WTC11 (cell line): ENCODE results near the gene HS2ST1. TPM values are rescaled to one million over a fixed set of nuclear protein-coding genes. Genes with fewer than 3 reads are reported as not detected.

Experiments
- ATAC-seq: fragments of 200-7000 bp; cut with Tn5 transposase; 2 replicates; pipeline ENCODE4 v1.10.0; 2021; ENCODE audit warnings: mild to moderate bottlenecking, moderate library complexity
- CTCF ChIA-PET: fragments of 300-600 bp; sonication (Branson Sonifier 250); formaldehyde crosslinking; loops from one replicate; lab custom pipeline; 2021; ENCODE audit warnings: antibody characterized with exemption; lab: Charles Lee
- POLR2A ChIA-PET: fragments of 350-600 bp; sonication (Branson Sonifier 250); formaldehyde crosslinking; loops from one replicate; lab custom pipeline; 2021; ENCODE audit warnings: antibody characterized with exemption; lab: Charles Lee
- DNase-seq: peaks from one replicate; pipeline ENCODE4 v3.0.0; 2021; ENCODE audit warnings: low spot score
- H3K27ac Mint-ChIP-seq: 2 replicates; pipeline ENCODE4 v1.8.0; 2021; ENCODE audit warnings: mixed read lengths
- H3K27me3 Mint-ChIP-seq: 2 replicates; pipeline ENCODE4 v1.8.0; 2021; ENCODE audit warnings: low read depth, mild to moderate bottlenecking, moderate library complexity, mixed read lengths
- H3K36me3 Mint-ChIP-seq: 2 replicates; pipeline ENCODE4 v1.8.0; 2021; ENCODE audit warnings: mixed read lengths
- H3K4me1 Mint-ChIP-seq: 2 replicates; pipeline ENCODE4 v1.8.0; 2022; ENCODE audit warnings: mixed read lengths
- H3K4me3 Mint-ChIP-seq: 2 replicates; pipeline ENCODE4 v1.8.0; 2021; ENCODE audit warnings: mild to moderate bottlenecking, moderate library complexity, mixed read lengths
- H3K9me3 Mint-ChIP-seq: 2 replicates; pipeline ENCODE4 v1.8.0; 2021; ENCODE audit warnings: mixed read lengths
- ATF1 ChIP-seq: sonication (generic); formaldehyde crosslinking; IDR thresholded peaks from 2 replicates; pipeline ENCODE4 v1.8.1; 2023; ENCODE audit warnings: mild to moderate bottlenecking, moderate library complexity, missing genetic modification reagents
- FOXJ3 ChIP-seq: sonication (generic); formaldehyde crosslinking; IDR thresholded peaks from 2 replicates; pipeline ENCODE4 v1.9.0; 2021; ENCODE audit warnings: missing genetic modification reagents, mild to moderate bottlenecking, borderline replicate concordance
- HMGA2 ChIP-seq: fragments of 250-450 bp; sonication (Bioruptor Pico); IDR thresholded peaks from 2 replicates; pipeline ENCODE4 v1.4.0; 2021; ENCODE audit warnings: mild to moderate bottlenecking, moderate library complexity
- MXD4 ChIP-seq: fragments of 250-450 bp; sonication (Bioruptor Pico); IDR thresholded peaks from 2 replicates; pipeline ENCODE4 v1.8.0; 2021; ENCODE audit warnings: mild to moderate bottlenecking, moderate library complexity, borderline replicate concordance
- RELA ChIP-seq: sonication (generic); formaldehyde crosslinking; IDR thresholded peaks from 2 replicates; pipeline ENCODE4 v1.8.1; 2022; ENCODE audit warnings: missing genetic modification reagents, mild to moderate bottlenecking, borderline replicate concordance
- SOX15 ChIP-seq: fragments of 250-450 bp; sonication (Bioruptor Pico); IDR thresholded peaks from 2 replicates; pipeline ENCODE4 v1.9.0; 2021; ENCODE audit warnings: mild to moderate bottlenecking
- TEAD1 ChIP-seq: sonication (generic); formaldehyde crosslinking; IDR thresholded peaks from 2 replicates; pipeline ENCODE4 v1.8.0; 2022; ENCODE audit warnings: mild to moderate bottlenecking, missing genetic modification reagents
- ZNF219 ChIP-seq: sonication (generic); formaldehyde crosslinking; IDR thresholded peaks from 2 replicates; pipeline ENCODE4 v1.8.0; 2023; ENCODE audit warnings: missing genetic modification reagents, mild to moderate bottlenecking, borderline replicate concordance
- ZNF232 ChIP-seq: sonication (generic); formaldehyde crosslinking; IDR thresholded peaks from 2 replicates; pipeline ENCODE4 v1.8.0; 2022; ENCODE audit warnings: mild to moderate bottlenecking, missing genetic modification reagents
- ZNF317 ChIP-seq: sonication (generic); formaldehyde crosslinking; IDR thresholded peaks from 2 replicates; pipeline ENCODE4 v1.8.1; 2023; ENCODE audit warnings: low read depth, mild to moderate bottlenecking, moderate library complexity, missing genetic modification reagents, borderline replicate concordance
- total RNA-seq: library from RNA; stranded (reverse); gene quantifications from 3 replicates; pipeline ENCODE4 v1.2.3, GENCODE V29; 2021
- TF ChIP-seq, protein P1 (sequence below): fragments of 250-450 bp; sonication (Bioruptor Pico); conservative IDR thresholded peaks from 2 replicates; pipeline ENCODE4 v1.9.0; 2021; ENCODE audit warnings: mild to moderate bottlenecking
- TF ChIP-seq, protein P2 (sequence below): fragments of 250-450 bp; sonication (Bioruptor Pico); IDR thresholded peaks from 2 replicates; pipeline ENCODE4 v1.9.0; 2021; ENCODE audit warnings: moderate library complexity, mild to moderate bottlenecking, inconsistent platforms, borderline replicate concordance
- TF ChIP-seq, protein P3 (sequence below): fragments of 250-450 bp; sonication (Bioruptor Pico); IDR thresholded peaks from 2 replicates; pipeline ENCODE4 v2.1.2; 2022; ENCODE audit warnings: mild to moderate bottlenecking, moderate library complexity
- TF ChIP-seq, protein P4 (sequence below): sonication (generic); formaldehyde crosslinking; IDR thresholded peaks from 2 replicates; pipeline ENCODE4 v1.8.1; 2023; ENCODE audit warnings: mild to moderate bottlenecking, missing genetic modification reagents
- TF ChIP-seq, protein P5 (sequence below): sonication (generic); formaldehyde crosslinking; IDR thresholded peaks from 2 replicates; pipeline ENCODE4 v1.8.1; 2023; ENCODE audit warnings: mild to moderate bottlenecking, missing genetic modification reagents
- TF ChIP-seq, protein P6 (sequence below): fragments of 250-450 bp; sonication (Bioruptor Pico); IDR thresholded peaks from 2 replicates; pipeline ENCODE4 v1.8.0; 2021; ENCODE audit warnings: mild to moderate bottlenecking
- TF ChIP-seq, protein P7 (sequence below): sonication (generic); formaldehyde crosslinking; IDR thresholded peaks from 2 replicates; pipeline ENCODE4 v1.8.0; 2023; ENCODE audit warnings: missing genetic modification reagents, mild to moderate bottlenecking, borderline replicate concordance
- TF ChIP-seq, protein P8 (sequence below): sonication (generic); formaldehyde crosslinking; IDR thresholded peaks from 2 replicates; pipeline ENCODE4 v1.8.0; 2022; ENCODE audit warnings: mild to moderate bottlenecking, missing genetic modification reagents

The HS2ST1 gene
- total RNA-seq, 1 experiment from 2014 or later: 24.7 TPM

DNA sequence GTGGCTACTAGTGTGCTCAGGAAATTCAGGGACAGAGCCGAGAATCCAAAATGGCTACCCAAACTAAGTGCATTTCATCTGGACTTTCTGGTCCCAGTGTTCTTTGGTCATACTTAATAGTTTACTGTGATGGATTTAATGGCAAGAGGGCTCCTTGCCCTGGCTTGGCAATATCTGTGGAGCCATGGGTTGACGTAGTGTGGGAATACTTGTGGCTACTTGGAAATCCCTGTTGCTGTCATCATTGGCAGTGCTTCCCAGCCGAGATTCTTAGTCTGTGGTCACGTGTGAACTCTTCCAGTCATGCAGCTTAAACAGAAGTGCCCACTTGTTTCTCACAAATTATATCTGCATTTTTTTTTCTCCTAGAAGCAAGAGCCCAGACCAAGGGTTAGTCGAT is 198.9 kb downstream of the HS2ST1 start:
- ChIA-PET POLR2A (no interaction called here), CTCF (no interaction called here)
- no peak for DNase-seq
- H3K4me3 Mint-ChIP-seq: no peak overlapping the region
- no peaks in the 10 kb centered on the region for H3K36me3 Mint-ChIP-seq
- H3K27ac Mint-ChIP-seq: no peak overlapping the region
- no peak for ATAC-seq
- H3K27me3 Mint-ChIP-seq: peaks cover 24% of the 10 kb centered on the region
- no peaks in the 10 kb centered on the region for H3K9me3 Mint-ChIP-seq
- H3K4me1 Mint-ChIP-seq: peaks cover 29% of the 10 kb centered on the region
- TF ChIP-seq TEAD1 (CRISPR knock-in tag) (no peak), RELA (CRISPR knock-in tag) (no peak), MXD4 (CRISPR knock-in tag) (no peak), SOX15 (CRISPR knock-in tag) (no peak), HMGA2 (CRISPR knock-in tag) (no peak), ZNF232 (no peak), ZNF219 (no peak), ATF1 (CRISPR knock-in tag) (no peak), ZNF317 (CRISPR knock-in tag) (no peak), FOXJ3 (CRISPR knock-in tag) (no peak)
- TF ChIP-seq, protein P1, sequence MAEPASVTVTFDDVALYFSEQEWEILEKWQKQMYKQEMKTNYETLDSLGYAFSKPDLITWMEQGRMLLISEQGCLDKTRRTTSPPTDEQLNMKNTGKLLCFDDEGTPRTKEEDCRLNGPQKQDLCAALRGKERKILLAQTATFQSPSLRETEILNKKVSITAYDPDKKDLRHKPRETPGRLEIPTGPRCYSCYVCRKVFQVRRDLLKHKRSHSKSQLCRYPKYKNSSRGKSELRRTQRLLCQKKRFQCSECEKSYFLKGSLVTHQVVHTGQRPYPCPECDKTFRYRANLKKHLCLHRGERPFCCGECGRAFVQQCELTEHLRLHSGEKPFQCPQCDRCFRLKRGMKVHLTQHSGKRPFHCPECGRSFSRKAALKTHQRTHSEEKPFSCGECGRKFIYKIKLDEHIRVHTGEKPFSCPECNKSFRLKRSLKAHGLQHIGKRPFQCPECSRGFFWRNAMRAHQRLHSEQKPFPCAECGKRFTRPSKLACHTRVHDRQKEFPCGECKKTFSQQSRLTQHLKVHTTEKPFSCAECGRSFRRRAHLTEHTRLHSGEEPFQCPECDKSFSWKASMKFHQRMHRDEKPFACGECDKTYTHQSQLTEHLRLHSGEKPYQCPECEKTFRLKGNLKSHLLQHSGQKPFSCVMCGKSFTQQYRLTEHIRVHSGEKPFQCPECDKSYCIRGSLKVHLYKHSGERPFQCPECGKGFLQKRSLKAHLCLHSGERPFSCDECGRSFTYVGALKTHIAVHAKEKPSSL (CRISPR knock-in tag): no peak
- TF ChIP-seq, protein P2, sequence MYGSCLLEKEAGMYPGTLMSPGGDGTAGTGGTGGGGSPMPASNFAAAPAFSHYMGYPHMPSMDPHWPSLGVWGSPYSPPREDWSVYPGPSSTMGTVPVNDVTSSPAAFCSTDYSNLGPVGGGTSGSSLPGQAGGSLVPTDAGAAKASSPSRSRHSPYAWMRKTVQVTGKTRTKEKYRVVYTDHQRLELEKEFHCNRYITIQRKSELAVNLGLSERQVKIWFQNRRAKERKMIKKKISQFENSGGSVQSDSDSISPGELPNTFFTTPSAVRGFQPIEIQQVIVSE (CRISPR knock-in tag): no peak
- TF ChIP-seq, protein P3, sequence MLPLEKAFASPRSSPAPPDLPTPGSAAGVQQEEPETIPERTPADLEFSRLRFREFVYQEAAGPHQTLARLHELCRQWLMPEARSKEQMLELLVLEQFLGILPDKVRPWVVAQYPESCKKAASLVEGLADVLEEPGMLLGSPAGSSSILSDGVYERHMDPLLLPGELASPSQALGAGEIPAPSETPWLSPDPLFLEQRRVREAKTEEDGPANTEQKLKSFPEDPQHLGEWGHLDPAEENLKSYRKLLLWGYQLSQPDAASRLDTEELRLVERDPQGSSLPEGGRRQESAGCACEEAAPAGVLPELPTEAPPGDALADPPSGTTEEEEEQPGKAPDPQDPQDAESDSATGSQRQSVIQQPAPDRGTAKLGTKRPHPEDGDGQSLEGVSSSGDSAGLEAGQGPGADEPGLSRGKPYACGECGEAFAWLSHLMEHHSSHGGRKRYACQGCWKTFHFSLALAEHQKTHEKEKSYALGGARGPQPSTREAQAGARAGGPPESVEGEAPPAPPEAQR (CRISPR knock-in tag): no peak
- TF ChIP-seq, protein P4, sequence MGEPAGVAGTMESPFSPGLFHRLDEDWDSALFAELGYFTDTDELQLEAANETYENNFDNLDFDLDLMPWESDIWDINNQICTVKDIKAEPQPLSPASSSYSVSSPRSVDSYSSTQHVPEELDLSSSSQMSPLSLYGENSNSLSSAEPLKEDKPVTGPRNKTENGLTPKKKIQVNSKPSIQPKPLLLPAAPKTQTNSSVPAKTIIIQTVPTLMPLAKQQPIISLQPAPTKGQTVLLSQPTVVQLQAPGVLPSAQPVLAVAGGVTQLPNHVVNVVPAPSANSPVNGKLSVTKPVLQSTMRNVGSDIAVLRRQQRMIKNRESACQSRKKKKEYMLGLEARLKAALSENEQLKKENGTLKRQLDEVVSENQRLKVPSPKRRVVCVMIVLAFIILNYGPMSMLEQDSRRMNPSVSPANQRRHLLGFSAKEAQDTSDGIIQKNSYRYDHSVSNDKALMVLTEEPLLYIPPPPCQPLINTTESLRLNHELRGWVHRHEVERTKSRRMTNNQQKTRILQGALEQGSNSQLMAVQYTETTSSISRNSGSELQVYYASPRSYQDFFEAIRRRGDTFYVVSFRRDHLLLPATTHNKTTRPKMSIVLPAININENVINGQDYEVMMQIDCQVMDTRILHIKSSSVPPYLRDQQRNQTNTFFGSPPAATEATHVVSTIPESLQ (CRISPR knock-in tag): no peak
- TF ChIP-seq, protein P5, sequence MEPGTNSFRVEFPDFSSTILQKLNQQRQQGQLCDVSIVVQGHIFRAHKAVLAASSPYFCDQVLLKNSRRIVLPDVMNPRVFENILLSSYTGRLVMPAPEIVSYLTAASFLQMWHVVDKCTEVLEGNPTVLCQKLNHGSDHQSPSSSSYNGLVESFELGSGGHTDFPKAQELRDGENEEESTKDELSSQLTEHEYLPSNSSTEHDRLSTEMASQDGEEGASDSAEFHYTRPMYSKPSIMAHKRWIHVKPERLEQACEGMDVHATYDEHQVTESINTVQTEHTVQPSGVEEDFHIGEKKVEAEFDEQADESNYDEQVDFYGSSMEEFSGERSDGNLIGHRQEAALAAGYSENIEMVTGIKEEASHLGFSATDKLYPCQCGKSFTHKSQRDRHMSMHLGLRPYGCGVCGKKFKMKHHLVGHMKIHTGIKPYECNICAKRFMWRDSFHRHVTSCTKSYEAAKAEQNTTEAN (CRISPR knock-in tag): no peak
- TF ChIP-seq, protein P6, sequence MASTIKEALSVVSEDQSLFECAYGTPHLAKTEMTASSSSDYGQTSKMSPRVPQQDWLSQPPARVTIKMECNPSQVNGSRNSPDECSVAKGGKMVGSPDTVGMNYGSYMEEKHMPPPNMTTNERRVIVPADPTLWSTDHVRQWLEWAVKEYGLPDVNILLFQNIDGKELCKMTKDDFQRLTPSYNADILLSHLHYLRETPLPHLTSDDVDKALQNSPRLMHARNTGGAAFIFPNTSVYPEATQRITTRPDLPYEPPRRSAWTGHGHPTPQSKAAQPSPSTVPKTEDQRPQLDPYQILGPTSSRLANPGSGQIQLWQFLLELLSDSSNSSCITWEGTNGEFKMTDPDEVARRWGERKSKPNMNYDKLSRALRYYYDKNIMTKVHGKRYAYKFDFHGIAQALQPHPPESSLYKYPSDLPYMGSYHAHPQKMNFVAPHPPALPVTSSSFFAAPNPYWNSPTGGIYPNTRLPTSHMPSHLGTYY: no peak
- TF ChIP-seq, protein P7, sequence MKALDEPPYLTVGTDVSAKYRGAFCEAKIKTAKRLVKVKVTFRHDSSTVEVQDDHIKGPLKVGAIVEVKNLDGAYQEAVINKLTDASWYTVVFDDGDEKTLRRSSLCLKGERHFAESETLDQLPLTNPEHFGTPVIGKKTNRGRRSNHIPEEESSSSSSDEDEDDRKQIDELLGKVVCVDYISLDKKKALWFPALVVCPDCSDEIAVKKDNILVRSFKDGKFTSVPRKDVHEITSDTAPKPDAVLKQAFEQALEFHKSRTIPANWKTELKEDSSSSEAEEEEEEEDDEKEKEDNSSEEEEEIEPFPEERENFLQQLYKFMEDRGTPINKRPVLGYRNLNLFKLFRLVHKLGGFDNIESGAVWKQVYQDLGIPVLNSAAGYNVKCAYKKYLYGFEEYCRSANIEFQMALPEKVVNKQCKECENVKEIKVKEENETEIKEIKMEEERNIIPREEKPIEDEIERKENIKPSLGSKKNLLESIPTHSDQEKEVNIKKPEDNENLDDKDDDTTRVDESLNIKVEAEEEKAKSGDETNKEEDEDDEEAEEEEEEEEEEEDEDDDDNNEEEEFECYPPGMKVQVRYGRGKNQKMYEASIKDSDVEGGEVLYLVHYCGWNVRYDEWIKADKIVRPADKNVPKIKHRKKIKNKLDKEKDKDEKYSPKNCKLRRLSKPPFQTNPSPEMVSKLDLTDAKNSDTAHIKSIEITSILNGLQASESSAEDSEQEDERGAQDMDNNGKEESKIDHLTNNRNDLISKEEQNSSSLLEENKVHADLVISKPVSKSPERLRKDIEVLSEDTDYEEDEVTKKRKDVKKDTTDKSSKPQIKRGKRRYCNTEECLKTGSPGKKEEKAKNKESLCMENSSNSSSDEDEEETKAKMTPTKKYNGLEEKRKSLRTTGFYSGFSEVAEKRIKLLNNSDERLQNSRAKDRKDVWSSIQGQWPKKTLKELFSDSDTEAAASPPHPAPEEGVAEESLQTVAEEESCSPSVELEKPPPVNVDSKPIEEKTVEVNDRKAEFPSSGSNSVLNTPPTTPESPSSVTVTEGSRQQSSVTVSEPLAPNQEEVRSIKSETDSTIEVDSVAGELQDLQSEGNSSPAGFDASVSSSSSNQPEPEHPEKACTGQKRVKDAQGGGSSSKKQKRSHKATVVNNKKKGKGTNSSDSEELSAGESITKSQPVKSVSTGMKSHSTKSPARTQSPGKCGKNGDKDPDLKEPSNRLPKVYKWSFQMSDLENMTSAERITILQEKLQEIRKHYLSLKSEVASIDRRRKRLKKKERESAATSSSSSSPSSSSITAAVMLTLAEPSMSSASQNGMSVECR (CRISPR knock-in tag): no peak
- TF ChIP-seq, protein P8, sequence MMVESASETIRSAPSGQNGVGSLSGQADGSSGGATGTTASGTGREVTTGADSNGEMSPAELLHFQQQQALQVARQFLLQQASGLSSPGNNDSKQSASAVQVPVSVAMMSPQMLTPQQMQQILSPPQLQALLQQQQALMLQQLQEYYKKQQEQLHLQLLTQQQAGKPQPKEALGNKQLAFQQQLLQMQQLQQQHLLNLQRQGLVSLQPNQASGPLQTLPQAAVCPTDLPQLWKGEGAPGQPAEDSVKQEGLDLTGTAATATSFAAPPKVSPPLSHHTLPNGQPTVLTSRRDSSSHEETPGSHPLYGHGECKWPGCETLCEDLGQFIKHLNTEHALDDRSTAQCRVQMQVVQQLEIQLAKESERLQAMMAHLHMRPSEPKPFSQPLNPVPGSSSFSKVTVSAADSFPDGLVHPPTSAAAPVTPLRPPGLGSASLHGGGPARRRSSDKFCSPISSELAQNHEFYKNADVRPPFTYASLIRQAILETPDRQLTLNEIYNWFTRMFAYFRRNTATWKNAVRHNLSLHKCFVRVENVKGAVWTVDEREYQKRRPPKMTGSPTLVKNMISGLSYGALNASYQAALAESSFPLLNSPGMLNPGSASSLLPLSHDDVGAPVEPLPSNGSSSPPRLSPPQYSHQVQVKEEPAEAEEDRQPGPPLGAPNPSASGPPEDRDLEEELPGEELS (CRISPR knock-in tag): no peak
